ENCODE measurements around the gene ENGASE.
A peak's percentile ranks its signal among the peaks of the same experiment; 100 is the strongest.
"Not testable (repeated sequence)": the region's sequence is repeated elsewhere in the genome, so short reads cannot be mapped to it uniquely, and the experiment has no call there.

Gene ENGASE

GRCh38 chr17:79074649-79075445 lies at the start of gene ENGASE:
Gene ENGASE, plus strand, starts transcription at chr17:79074824. Its CDS starts 121 bp downstream, at chr17:79074945.
- DNase-seq, result peak; percentile 94

GRCh38 chr17:79024901-79025737 lies 49.5 kb upstream of the ENGASE start:
- DNase-seq, result no peak

DNA sequence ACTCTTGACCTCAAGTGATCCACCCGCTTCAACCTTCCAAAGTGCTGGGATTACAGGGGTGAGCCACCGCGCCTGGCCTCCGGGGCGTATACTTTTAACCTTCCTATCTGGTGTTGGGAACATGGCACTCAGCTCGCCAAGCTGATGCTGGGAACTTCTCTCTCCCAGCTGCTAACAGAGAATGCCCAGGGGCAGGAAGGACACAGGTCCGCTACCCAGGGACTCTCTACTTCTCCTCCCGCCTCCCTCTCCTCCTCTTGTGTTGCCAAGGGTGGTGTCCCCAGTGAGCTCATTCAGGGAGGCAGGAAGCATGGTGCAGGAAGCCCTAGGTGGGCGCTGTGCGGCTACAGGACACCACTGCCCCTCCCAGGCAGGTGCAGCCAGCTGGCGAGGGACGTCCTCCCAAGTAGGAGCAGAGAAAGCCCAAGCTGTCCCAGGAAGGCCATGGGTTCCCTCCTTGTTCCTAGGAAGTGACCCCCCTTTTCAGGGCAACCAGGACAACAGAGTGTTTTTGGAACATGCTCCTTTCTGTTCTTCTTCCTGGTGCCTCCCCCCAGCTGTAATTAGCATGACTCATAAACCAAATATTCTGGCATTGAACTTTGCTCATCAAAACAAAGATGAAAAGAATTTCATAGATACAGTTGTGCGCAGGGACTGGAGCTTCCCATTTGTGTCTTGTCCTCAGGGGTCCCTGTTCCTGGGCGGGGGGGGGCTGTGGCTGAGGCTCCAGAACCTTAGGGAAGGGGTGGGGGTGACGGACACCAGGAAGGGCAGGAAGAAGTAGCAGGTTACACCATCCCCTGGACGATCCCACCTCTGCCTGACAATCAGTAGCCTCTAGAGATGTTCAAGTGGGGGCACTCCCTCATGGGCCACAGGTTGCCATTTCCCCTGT lies 48.0 kb upstream of the ENGASE start:
- DNase-seq, result no peak

GRCh38 chr17:79027274-79027924 lies 47.2 kb upstream of the ENGASE start:
- DNase-seq, result no peak

DNA sequence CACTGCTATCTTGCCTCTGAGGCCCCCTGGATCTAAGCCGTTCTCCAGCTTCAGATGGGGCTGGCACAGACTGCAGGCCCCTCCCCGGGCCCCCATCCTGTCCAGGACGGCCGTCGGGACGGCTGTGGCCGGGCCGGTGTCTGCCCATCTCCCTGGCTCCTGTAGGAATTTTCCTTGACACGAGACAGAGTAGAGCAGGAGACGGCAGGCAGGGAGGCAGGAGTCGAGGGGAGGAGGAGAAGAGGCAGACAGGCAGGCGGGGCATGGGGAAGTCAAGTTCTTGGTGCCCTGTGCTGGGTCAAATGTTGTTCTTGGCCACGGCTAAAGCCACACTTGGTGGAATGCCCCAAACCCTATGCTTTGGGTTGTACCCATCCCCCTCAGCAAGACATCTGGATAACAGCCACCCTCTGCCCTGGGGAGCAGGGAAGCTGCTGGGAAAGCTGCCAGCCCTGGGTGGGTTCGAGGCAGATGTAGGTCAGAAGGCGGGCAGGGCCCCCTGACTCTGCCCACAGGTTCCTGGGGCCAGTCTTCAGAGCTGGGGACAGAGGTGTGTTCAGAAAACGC lies 46.6 kb upstream of the ENGASE start:
- DNase-seq, result no peak

- DNase-seq, result no peak
These were observed 45.9 kb upstream of the ENGASE start for GRCh38 chr17:79028496-79029326.

- no peak for DNase-seq
These were observed 45.2 kb upstream of the ENGASE start for GRCh38 chr17:79029327-79030009.

DNA sequence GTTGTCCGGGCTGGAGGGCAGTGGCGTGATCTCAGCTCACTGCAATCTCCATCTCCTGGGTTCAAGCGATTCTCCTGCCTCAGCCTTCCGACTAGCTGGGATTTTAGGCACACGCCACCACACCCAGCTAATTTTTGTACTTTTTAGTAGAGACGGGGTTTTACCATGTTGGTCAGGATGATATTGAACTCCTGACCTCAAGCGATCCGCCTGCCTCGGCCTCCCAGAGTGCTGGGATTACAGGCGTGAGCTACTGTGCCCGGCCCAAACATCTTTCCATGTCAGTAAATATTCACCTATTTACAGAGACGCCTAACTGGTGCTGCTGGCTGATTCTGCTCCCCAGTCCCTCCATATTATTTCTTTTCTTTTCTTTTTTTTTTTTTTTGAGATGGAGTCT lies 44.0 kb upstream of the ENGASE start:
- not testable (repeated sequence) for DNase-seq

GRCh38 chr17:79031996-79032875 lies 42.4 kb upstream of the ENGASE start:
- no peak for DNase-seq

GRCh38 chr17:79033046-79033616 lies 41.5 kb upstream of the ENGASE start:
- no peak for DNase-seq

- no peak for DNase-seq
These were observed 40.7 kb upstream of the ENGASE start for GRCh38 chr17:79033741-79034501.

DNA sequence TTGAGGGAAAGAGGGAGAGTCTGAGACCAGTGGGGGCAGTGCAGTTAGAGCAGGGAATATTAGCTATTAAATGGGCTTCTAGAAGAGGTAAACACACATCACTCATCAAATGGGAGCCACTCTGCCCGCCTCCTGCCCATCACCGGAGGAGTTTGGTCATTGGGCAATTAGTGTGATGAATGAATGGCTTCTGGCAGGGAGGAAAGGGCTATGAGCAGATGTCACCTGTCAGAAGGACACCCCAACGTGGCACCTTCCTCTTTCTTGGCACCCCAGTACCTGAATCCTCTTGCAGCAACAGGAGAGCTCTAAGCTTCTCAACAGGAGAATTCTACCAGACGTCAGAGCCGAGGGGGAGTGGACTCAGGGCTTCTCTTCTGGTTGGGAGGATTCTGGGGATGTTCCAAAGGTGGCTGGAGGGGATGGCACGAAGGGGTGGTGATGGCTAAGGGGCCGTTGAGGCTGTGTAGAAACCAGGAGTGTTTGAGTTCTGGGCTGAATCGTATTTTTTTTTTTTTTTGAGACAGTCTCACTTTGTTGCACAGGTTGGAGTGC lies 39.6 kb upstream of the ENGASE start:
- no peak for DNase-seq

GRCh38 chr17:79035686-79036085 lies 38.9 kb upstream of the ENGASE start:
- DNase-seq, result no peak

DNA sequence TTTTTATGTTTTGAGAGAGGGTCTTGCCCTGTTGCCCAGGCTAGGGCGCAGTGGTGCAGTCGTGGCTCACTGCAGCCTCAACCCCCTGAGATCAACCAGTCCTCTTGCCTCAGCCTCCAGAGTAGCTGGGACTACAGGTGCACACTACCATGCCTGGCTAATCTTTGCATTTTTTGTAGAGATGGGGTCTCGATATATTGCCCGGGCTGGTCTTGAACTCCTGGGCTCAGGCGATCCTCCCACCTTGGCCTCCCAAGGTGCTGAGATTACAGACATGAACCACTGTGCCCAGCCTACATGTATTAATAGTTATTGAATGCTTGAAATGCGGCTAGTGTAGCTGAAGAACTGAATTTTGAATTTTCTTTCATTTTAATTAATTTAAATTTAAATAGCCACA lies 38.4 kb upstream of the ENGASE start:
- DNase-seq, result no peak

DNA sequence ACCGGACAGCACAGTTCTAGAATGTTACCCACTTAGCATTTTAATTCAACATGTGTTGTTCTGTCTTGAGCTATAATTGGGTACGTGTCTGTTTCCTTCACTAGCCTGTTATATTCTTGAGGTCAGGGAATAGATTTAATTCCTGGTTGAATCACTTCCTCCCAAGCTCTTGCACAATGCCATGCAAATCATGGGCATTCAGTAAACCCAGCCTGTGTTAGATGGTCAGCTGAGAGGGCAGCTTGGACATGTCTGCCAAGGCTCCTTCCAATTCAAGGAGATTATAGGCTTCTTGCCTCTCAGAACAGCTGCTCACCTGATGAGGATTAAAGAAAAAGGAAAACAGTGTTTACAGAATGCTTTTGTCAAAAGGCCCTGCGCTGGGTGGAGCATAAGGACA lies 38.0 kb upstream of the ENGASE start:
- no peak for DNase-seq

DNA sequence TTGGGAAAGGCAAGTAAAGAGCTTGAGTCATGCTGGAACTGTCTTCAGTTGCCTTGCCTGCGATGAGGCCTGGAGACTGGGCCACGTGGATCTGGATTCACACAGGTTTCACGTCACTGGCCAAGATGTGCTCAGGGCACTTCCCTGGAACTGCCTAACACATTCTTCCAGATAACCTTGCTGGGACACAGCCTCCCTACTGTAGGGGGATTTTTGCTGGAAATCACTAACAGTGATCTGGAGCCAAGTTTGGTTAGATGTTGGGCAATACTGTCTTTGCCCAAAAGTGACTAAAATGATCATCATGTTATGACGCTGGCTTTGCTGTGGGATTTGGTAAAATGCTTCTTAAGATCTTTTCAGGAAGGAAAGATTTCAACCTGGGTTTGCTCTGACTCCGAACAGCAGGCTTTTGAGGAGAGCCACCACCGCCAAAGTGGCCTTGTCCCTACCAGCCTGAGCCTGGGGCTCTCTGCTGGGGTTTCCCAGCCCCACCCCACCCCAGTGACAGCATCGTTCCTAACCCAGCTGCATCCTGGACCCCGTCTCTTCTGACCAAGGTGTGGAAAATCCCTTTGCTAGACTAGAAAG lies 36.0 kb upstream of the ENGASE start:
- no peak for DNase-seq

DNA sequence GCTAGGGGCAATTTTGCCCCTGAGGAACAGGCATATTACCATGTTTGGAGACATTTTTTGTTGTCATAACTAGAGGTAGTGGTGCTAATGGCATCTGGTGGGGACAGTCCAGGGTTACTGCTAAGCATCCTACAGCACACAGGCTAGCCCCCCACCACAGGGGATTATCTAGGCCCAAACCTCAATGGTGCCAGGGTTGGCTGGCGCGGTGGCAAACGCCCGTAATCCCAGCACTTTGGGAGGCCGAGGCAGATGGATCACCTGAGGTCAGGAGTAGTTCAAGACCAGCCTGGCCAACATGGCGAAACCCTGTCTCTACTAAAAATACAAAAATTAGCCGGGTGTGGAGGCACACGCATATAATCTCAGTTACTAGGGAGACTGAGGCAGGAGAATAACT lies 35.5 kb upstream of the ENGASE start:
- DNase-seq, result no peak

GRCh38 chr17:79039886-79040285 lies 34.7 kb upstream of the ENGASE start:
- DNase-seq, result no peak
